PC-3 (cell line): ENCODE measurements around the gene ART4. TPM values are rescaled to one million over a fixed set of nuclear protein-coding genes. Genes with fewer than 3 reads are reported as not detected.
A peak's percentile ranks its signal among the peaks of the same experiment; 100 is the strongest.

Source experiments
- ATAC-seq: fragments of 200-7000 bp; cut with Tn5 transposase; 2 replicates; pipeline ENCODE4 v1.9.1; 2020; ENCODE audit warnings: mild to moderate bottlenecking, moderate library complexity
- BruUV-seq: library from RNA; stranded (reverse); fragments of 400-500 nt; replicated peaks from 2 replicates; lab custom pipeline; 2021; lab: Mats Ljungman, UMichigan
- CTCF ChIA-PET: fragments of 300-600 bp; sonication (Branson Sonifier 250); formaldehyde crosslinking; loops from one replicate; lab custom pipeline; 2022; ENCODE audit warnings: antibody characterized with exemption; lab: Charles Lee
- POLR2A ChIA-PET: fragments of 300-600 bp; sonication (Branson Sonifier 250); formaldehyde crosslinking; loops from one replicate; lab custom pipeline; 2022; ENCODE audit warnings: antibody characterized with exemption; ENCODE audit not compliant: unreplicated experiment; lab: Charles Lee
- DNase-seq: peaks from one replicate; pipeline ENCODE4 v3.0.0-alpha.2; 2015
- H2AFZ ChIP-seq: fragments of 300-600 bp; sonication (generic); 2 replicates; pipeline ENCODE4 v1.6.0; 2016; ENCODE audit warnings: antibody characterized with exemption, low read length
- H3F3A ChIP-seq: fragments of 300-600 bp; sonication (generic); one replicate; pipeline ENCODE4 v1.6.0; 2017; ENCODE audit warnings: antibody characterized with exemption, low read length, control low read depth, mild to moderate bottlenecking; ENCODE audit not compliant: unreplicated experiment
- H3K27ac ChIP-seq: fragments of 300-600 bp; sonication (generic); 2 replicates; pipeline ENCODE4 v1.5.1; 2016; ENCODE audit warnings: mild to moderate bottlenecking, low read length
- H3K27me3 ChIP-seq: fragments of 300-600 bp; sonication (generic); 2 replicates; pipeline ENCODE4 v1.6.1; 2016; ENCODE audit warnings: low read length, mixed read lengths
- H3K36me3 ChIP-seq: fragments of 300-600 bp; sonication (generic); 2 replicates; pipeline ENCODE4 v1.6.1; 2016; ENCODE audit warnings: low read depth, mixed run types, low read length, mixed read lengths
- H3K4me1 ChIP-seq: fragments of 300-600 bp; sonication (generic); 2 replicates; pipeline ENCODE4 v1.5.1; 2016; ENCODE audit warnings: low read length; ENCODE audit not compliant: insufficient read depth
- H3K4me2 ChIP-seq: fragments of 300-600 bp; sonication (generic); 2 replicates; pipeline ENCODE4 v1.6.0; 2016; ENCODE audit warnings: low read length
- H3K4me3 ChIP-seq: fragments of 300-600 bp; sonication (generic); 2 replicates; pipeline ENCODE4 v1.5.1; 2016; ENCODE audit warnings: mild to moderate bottlenecking, low read length, mixed read lengths
- H3K79me2 ChIP-seq: fragments of 300-600 bp; sonication (generic); 2 replicates; pipeline ENCODE4 v1.6.1; 2017; ENCODE audit warnings: low read length, mixed read lengths
- H3K9ac ChIP-seq: fragments of 300-600 bp; sonication (generic); 2 replicates; pipeline ENCODE4 v1.6.0; 2016; ENCODE audit warnings: mild to moderate bottlenecking, low read length
- H3K9me2 ChIP-seq: fragments of 300-600 bp; sonication (generic); replicated peaks from 2 replicates; pipeline ENCODE4 v1.6.1; 2016; ENCODE audit warnings: mixed run types, low read length, mixed read lengths
- H3K9me3 ChIP-seq: fragments of 300-600 bp; sonication (generic); 2 replicates; pipeline ENCODE4 v1.6.1; 2016; ENCODE audit warnings: low read length, mixed read lengths
- H4K20me1 ChIP-seq: fragments of 300-600 bp; sonication (generic); 2 replicates; pipeline ENCODE4 v1.6.1; 2016; ENCODE audit warnings: low read length, mixed read lengths
- EZH2 ChIP-seq: fragments of 300-600 bp; sonication (generic); IDR thresholded peaks from one replicate; pipeline ENCODE4 v1.6.1; 2017; ENCODE audit warnings: antibody characterized with exemption, mild to moderate bottlenecking, low read length; ENCODE audit not compliant: unreplicated experiment
- EZH2phosphoT487 ChIP-seq: fragments of 300-600 bp; sonication (generic); IDR thresholded peaks from 2 replicates; pipeline ENCODE4 v1.6.1; 2018; ENCODE audit warnings: mild to moderate bottlenecking, antibody characterized with exemption, low read length, borderline replicate concordance
- intact Hi-C: fragments of 100-400 bp; cut with micrococcal nuclease; formaldehyde crosslinking; loops from 2 replicates; pipeline ENCODE4 v1.9.0; 2023
- total RNA-seq: library from RNA; depleted of rRNA; stranded (reverse); fragments of >200 nt; gene quantifications from 2 replicates; pipeline ENCODE4 v1.2.3, GENCODE V29; 2014
- TF ChIP-seq, protein P1 (sequence below): fragments of 300-600 bp; sonication (generic); conservative IDR thresholded peaks from 2 replicates; pipeline ENCODE4 v1.5.1; 2017; ENCODE audit warnings: antibody characterized with exemption, low read depth, mild to moderate bottlenecking, low read length

Gene ART4
- total RNA-seq, 1 experiment from 2014 or later: not detected

DNA sequence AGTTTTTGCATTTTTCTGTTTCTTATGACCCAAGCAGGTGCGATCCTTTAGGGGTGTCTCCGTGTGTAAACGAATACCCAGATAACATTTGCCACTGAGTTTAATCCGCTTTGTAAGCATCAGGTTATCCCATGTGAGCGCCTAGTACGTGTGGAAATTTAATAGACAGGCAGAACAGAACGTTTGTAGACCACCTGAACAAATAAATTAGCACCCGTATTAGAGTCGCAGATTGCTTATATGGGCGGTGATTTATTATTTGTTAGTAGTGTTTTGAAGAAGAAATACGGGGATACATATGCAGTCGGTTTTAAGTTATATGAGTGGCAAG, 39.5 kb downstream of the ART4 start:
- ChIA-PET POLR2A (interaction anchor here (0.5 to 0.7 kb wide), 5 partner anchors 29 to 1104 kb away, joined by 3 to 4 read pairs (median 3); partner anchors contain the start of gene EPS8), CTCF (interaction anchor here (1.5 kb wide), 1 partner anchor 33 kb away, joined by 4 read pairs; a partner anchor contains a TSS)
- TF ChIP-seq, protein P1, sequence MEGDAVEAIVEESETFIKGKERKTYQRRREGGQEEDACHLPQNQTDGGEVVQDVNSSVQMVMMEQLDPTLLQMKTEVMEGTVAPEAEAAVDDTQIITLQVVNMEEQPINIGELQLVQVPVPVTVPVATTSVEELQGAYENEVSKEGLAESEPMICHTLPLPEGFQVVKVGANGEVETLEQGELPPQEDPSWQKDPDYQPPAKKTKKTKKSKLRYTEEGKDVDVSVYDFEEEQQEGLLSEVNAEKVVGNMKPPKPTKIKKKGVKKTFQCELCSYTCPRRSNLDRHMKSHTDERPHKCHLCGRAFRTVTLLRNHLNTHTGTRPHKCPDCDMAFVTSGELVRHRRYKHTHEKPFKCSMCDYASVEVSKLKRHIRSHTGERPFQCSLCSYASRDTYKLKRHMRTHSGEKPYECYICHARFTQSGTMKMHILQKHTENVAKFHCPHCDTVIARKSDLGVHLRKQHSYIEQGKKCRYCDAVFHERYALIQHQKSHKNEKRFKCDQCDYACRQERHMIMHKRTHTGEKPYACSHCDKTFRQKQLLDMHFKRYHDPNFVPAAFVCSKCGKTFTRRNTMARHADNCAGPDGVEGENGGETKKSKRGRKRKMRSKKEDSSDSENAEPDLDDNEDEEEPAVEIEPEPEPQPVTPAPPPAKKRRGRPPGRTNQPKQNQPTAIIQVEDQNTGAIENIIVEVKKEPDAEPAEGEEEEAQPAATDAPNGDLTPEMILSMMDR: no peak
- TF ChIP-seq EZH2phosphoT487 (no peak), EZH2 (no peak)
- 0 out of 2 replicates have a peak overlapping the region, but pooled peaks have one; percentile 12 for H3K27ac ChIP-seq
- peak overlapping the region; percentile 92 for H3K9ac ChIP-seq
- H3K9me3 ChIP-seq: no peaks in the 10 kb centered on the region
- H3K79me2 ChIP-seq: peaks cover 43% of the 10 kb centered on the region
- peaks cover 10% of the 10 kb centered on the region; the same call in 1 of the 2 replicates for H3K4me1 ChIP-seq
- H3F3A ChIP-seq: no peaks in the 10 kb centered on the region
- BruUV-seq: TSS peak; percentile 81
- peak overlapping the region; percentile 96 for H2AFZ ChIP-seq
- H3K36me3 ChIP-seq: peaks cover 16% of the 10 kb centered on the region
- H3K4me2 ChIP-seq: peak overlapping the region; percentile 91
- DNase-seq: no peak
- peak overlapping the region; percentile 96 for H3K4me3 ChIP-seq
- peaks cover 16% of the 10 kb centered on the region for H4K20me1 ChIP-seq
- no peaks in the 10 kb centered on the region for H3K9me2 ChIP-seq
- no peaks in the 10 kb centered on the region for H3K27me3 ChIP-seq
- peak; percentile 8 for ATAC-seq
- intact Hi-C loops: loop anchor here (1.0 to 10.0 kb wide), 3 partner anchors 26 to 79 kb away; a partner anchor contains a TSS

DNA sequence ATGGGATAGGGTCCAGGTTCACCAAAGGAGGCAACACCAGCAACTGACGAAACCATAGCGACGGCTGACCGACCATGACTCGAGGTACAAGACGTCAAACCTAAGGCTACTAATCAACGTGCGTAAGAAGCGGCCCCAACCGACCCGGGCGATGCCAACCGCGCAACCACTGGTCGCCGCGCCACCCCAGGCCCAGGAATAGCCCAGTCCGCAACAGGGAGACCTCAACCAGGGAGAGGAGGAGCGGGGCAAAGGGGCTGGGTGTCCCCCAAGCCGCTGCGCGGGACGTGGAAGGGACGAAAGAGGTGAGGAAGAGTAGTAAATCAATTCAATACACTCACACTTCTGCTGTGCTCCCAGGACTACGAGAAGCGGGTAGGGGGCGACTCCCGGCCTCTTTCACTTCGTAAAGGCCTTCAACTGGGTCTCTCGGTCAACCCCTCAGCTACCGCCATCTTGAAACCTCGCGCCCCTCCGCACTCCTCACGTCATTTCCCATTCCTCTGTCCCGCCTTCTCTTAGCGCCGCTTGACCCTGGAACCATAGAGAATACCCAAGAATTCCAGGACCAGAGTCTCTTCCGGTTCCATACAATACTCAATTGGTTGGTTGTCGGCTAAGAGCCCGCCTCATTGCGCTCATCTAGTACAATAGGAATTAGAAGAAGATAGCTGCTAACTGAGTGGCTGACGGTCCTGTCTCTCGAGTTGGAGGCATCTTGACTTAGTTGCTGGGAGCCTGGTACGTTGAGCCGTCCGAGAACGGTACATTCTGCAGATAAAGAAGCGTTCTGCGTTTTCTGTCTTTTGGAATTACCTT, 40.1 kb downstream of the ART4 start, which contains the start of the genes C12orf60 and WBP11:
Gene C12orf60 (plus strand): TSS at position 660 of the 819 bp plus-strand sequence. CDS start 19,266 bp downstream, outside the sequence.
Gene WBP11 (minus strand): TSS at position 468 of the 819 bp plus-strand sequence. CDS start 2,095 bp downstream, outside the sequence.
- peaks cover 10% of the 10 kb centered on the region; the same call in 1 of the 2 replicates for H3K4me1 ChIP-seq
- intact Hi-C loops: loop anchor here (1.0 to 10.0 kb wide), 3 partner anchors 26 to 78 kb away; a partner anchor contains a TSS
- peaks cover 20% of the 10 kb centered on the region for H3K36me3 ChIP-seq
- TF ChIP-seq EZH2: no peak
- CTCF ChIA-PET: interaction anchor here (0.6 to 1.5 kb wide), 4 partner anchors 32 to 195 kb away, joined by 3 to 20 read pairs (median 6); a partner anchor contains a TSS
- H3K4me2 ChIP-seq: peak within 1 kb of the TSS; percentile 91
- H3K79me2 ChIP-seq: peaks cover 48% of the 10 kb centered on the region
- ATAC-seq (peak; percentile 99), DNase-seq (peak; percentile 97)
- H3K9ac ChIP-seq: peak within 1 kb of the TSS; percentile 92
- POLR2A ChIA-PET: interaction anchor here (0.5 to 1.2 kb wide), 6 partner anchors 28 to 1104 kb away, joined by 3 to 9 read pairs (median 3); partner anchors contain the start of gene EPS8
- no peaks in the 10 kb centered on the region for H3K27me3 ChIP-seq
- peaks cover 16% of the 10 kb centered on the region for H4K20me1 ChIP-seq
- H2AFZ ChIP-seq: peak within 1 kb of the TSS; percentile 96
- H3K9me2 ChIP-seq: no peaks in the 10 kb centered on the region
- H3K9me3 ChIP-seq: no peaks in the 10 kb centered on the region
- BruUV-seq: TSS peak; percentile 65
- peak within 1 kb of the TSS; percentile 37 for H3K27ac ChIP-seq
- peak within 1 kb of the TSS; percentile 96 for H3K4me3 ChIP-seq
- H3F3A ChIP-seq: no peaks in the 10 kb centered on the region

DNA sequence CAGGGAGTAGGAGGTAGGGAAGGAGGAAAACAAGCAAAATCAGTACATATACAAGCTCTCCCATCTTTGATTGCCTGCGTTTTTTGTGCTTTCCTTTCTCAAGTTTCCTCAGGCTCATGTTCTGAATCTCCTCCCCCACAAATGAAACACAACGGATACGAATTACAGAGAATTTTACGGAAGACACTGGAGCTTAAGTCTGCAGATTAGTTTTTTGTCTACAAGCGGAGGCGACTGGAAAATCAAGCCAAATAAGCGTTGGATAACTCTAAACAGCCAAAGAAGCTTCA, 40.7 kb downstream of the ART4 start:
- POLR2A ChIA-PET: interaction anchor here (0.7 to 1.2 kb wide), 2 partner anchors 27 to 31 kb away, joined by 7 to 9 read pairs; a partner anchor contains a TSS
- intact Hi-C loops: loop anchor here (1.0 to 10.0 kb wide), 3 partner anchors 25 to 78 kb away; a partner anchor contains a TSS

More for the DNA sequence above, 40.7 kb downstream of the ART4 start:
- peak overlapping the region; percentile 96 for H3K4me3 ChIP-seq
- TF ChIP-seq EZH2phosphoT487 (no peak), EZH2 (no peak)
- TF ChIP-seq, protein P1: no peak
- DNase-seq (no peak), ATAC-seq (no peak)
- no peaks in the 10 kb centered on the region for H3K9me2 ChIP-seq
- no peaks in the 10 kb centered on the region for H3K9me3 ChIP-seq
- H2AFZ ChIP-seq: peak overlapping the region; percentile 96; the same call in 1 of the 2 replicates
- no TSS peak for BruUV-seq
- peak overlapping the region; percentile 37; the same call in 1 of the 2 replicates for H3K27ac ChIP-seq
- H3K4me1 ChIP-seq: peaks cover 10% of the 10 kb centered on the region; the same call in 1 of the 2 replicates
- H3F3A ChIP-seq: no peaks in the 10 kb centered on the region
- peaks cover 16% of the 10 kb centered on the region for H4K20me1 ChIP-seq
- CTCF ChIA-PET: interaction anchor here (0.6 to 1.5 kb wide), 4 partner anchors 32 to 195 kb away, joined by 3 to 20 read pairs (median 6); a partner anchor contains a TSS
- H3K9ac ChIP-seq: peak overlapping the region; percentile 92
- H3K27me3 ChIP-seq: no peaks in the 10 kb centered on the region
- H3K4me2 ChIP-seq: peak overlapping the region; percentile 90
- H3K36me3 ChIP-seq: peaks cover 25% of the 10 kb centered on the region
- peaks cover 53% of the 10 kb centered on the region for H3K79me2 ChIP-seq
